ENCODE measurements around the gene PNPLA5. TPM values are rescaled to one million over a fixed set of nuclear protein-coding genes. Genes with fewer than 3 reads are reported as not detected.

Gene PNPLA5
- total RNA-seq, 1 experiment from 2014 or later = 5.3 TPM

DNA sequence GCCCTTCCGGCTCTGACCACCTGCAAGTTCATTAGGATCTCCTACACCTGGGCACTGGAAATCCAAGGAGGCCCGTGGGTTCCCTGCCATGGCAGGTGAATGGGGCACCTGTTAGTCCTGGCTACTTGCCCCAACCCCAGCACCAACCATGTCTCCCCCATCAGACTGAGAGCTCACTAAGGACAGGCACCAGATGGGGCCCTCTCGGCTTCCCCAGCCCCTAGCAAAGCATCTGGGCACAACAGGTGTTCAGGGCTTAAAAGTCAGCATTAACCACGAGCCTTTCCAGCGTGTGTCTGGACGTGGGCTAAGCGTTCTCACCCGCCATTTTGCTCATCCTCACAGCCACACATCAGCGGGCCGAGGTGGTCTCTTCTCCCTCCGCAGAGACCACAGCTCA is 31.7 kb downstream of the PNPLA5 start (continued):
- TF ChIP-seq, protein P1, sequence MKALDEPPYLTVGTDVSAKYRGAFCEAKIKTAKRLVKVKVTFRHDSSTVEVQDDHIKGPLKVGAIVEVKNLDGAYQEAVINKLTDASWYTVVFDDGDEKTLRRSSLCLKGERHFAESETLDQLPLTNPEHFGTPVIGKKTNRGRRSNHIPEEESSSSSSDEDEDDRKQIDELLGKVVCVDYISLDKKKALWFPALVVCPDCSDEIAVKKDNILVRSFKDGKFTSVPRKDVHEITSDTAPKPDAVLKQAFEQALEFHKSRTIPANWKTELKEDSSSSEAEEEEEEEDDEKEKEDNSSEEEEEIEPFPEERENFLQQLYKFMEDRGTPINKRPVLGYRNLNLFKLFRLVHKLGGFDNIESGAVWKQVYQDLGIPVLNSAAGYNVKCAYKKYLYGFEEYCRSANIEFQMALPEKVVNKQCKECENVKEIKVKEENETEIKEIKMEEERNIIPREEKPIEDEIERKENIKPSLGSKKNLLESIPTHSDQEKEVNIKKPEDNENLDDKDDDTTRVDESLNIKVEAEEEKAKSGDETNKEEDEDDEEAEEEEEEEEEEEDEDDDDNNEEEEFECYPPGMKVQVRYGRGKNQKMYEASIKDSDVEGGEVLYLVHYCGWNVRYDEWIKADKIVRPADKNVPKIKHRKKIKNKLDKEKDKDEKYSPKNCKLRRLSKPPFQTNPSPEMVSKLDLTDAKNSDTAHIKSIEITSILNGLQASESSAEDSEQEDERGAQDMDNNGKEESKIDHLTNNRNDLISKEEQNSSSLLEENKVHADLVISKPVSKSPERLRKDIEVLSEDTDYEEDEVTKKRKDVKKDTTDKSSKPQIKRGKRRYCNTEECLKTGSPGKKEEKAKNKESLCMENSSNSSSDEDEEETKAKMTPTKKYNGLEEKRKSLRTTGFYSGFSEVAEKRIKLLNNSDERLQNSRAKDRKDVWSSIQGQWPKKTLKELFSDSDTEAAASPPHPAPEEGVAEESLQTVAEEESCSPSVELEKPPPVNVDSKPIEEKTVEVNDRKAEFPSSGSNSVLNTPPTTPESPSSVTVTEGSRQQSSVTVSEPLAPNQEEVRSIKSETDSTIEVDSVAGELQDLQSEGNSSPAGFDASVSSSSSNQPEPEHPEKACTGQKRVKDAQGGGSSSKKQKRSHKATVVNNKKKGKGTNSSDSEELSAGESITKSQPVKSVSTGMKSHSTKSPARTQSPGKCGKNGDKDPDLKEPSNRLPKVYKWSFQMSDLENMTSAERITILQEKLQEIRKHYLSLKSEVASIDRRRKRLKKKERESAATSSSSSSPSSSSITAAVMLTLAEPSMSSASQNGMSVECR (CRISPR knock-in tag; IDR thresholded peaks at IDR 0.05; ENCODE audit: borderline replicate concordance) = no peak
- TF ChIP-seq, protein P2, sequence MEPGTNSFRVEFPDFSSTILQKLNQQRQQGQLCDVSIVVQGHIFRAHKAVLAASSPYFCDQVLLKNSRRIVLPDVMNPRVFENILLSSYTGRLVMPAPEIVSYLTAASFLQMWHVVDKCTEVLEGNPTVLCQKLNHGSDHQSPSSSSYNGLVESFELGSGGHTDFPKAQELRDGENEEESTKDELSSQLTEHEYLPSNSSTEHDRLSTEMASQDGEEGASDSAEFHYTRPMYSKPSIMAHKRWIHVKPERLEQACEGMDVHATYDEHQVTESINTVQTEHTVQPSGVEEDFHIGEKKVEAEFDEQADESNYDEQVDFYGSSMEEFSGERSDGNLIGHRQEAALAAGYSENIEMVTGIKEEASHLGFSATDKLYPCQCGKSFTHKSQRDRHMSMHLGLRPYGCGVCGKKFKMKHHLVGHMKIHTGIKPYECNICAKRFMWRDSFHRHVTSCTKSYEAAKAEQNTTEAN (CRISPR knock-in tag; IDR thresholded peaks at IDR 0.05) = no peak
- TF ChIP-seq JUN (CRISPR knock-in tag; IDR thresholded peaks at IDR 0.05) = no peak
- no peak for TF ChIP-seq RORB (CRISPR knock-in tag; IDR thresholded peaks at IDR 0.05)
- no peak for TF ChIP-seq CBFB (CRISPR knock-in tag; IDR thresholded peaks at IDR 0.05; ENCODE audit: low read depth)

DNA sequence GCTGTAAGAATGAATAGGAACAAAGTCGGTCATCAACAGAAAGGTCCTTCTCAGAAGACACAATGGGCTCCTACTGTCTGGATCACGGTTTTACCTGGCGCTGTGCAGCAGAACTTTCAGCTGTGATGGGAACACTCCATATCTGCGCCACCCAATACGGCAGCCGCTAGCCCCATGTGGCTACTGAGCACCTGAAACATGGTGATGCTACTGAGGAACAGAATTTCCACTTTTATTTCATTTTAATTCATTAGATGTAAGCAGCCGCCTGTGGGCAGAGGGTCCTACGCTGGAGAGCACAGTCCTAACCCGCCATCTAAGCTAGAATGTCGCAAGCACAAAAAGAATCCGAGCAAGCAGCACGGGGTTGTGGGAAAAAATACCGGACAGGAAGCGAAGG is 32.2 kb downstream of the PNPLA5 start:
- DNase-seq (ENCODE audit: low spot score) (no peak), ATAC-seq (no peak)
- H3K27ac Mint-ChIP-seq = no peak overlapping the region
- peaks cover 22% of the 10 kb centered on the region for H3K36me3 Mint-ChIP-seq
- ChIA-PET CTCF (interaction anchor here (1.2 to 5.2 kb wide), 5 partner anchors 10 to 25 kb away, joined by 4 to 23 read pairs (median 4); no protein-coding TSS in a partner anchor), POLR2A (interaction anchor here (0.5 kb wide), 1 partner anchor 21 kb away, joined by 3 read pairs; no protein-coding TSS in a partner anchor)
- peaks cover 34% of the 10 kb centered on the region for H3K4me1 Mint-ChIP-seq
- TF ChIP-seq CREB1 (CRISPR knock-in tag; IDR thresholded peaks at IDR 0.05) (no peak), HMGA2 (CRISPR knock-in tag; IDR thresholded peaks at IDR 0.05) (no peak), ESRRA (CRISPR knock-in tag; IDR thresholded peaks at IDR 0.05; ENCODE audit: borderline replicate concordance) (no peak), RELA (CRISPR knock-in tag; IDR thresholded peaks at IDR 0.05; ENCODE audit: borderline replicate concordance) (no peak), GABPB1 (CRISPR knock-in tag; IDR thresholded peaks at IDR 0.05) (no peak), IRF2 (CRISPR knock-in tag; IDR thresholded peaks at IDR 0.05; ENCODE audit: borderline replicate concordance, low read depth) (no peak), FOXP1 (CRISPR knock-in tag; IDR thresholded peaks at IDR 0.05; ENCODE audit: borderline replicate concordance) (no peak), KAT7 (CRISPR knock-in tag; IDR thresholded peaks at IDR 0.05; ENCODE audit: borderline replicate concordance) (no peak), RORB (CRISPR knock-in tag; IDR thresholded peaks at IDR 0.05) (no peak), ELF4 (CRISPR knock-in tag; IDR thresholded peaks at IDR 0.05; ENCODE audit: low read depth) (no peak), NFE2L1 (CRISPR knock-in tag; IDR thresholded peaks at IDR 0.05) (no peak), TCF7 (CRISPR knock-in tag; IDR thresholded peaks at IDR 0.05; ENCODE audit: low read depth) (no peak)
- TF ChIP-seq, protein P3, sequence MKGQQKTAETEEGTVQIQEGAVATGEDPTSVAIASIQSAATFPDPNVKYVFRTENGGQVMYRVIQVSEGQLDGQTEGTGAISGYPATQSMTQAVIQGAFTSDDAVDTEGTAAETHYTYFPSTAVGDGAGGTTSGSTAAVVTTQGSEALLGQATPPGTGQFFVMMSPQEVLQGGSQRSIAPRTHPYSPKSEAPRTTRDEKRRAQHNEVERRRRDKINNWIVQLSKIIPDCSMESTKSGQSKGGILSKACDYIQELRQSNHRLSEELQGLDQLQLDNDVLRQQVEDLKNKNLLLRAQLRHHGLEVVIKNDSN (CRISPR knock-in tag; IDR thresholded peaks at IDR 0.05) = no peak
- TF ChIP-seq, protein P4, sequence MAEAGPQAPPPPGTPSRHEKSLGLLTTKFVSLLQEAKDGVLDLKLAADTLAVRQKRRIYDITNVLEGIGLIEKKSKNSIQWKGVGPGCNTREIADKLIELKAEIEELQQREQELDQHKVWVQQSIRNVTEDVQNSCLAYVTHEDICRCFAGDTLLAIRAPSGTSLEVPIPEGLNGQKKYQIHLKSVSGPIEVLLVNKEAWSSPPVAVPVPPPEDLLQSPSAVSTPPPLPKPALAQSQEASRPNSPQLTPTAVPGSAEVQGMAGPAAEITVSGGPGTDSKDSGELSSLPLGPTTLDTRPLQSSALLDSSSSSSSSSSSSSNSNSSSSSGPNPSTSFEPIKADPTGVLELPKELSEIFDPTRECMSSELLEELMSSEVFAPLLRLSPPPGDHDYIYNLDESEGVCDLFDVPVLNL (CRISPR knock-in tag; IDR thresholded peaks at IDR 0.05; ENCODE audit: borderline replicate concordance, low read depth) = no peak
- TF ChIP-seq, protein P5, sequence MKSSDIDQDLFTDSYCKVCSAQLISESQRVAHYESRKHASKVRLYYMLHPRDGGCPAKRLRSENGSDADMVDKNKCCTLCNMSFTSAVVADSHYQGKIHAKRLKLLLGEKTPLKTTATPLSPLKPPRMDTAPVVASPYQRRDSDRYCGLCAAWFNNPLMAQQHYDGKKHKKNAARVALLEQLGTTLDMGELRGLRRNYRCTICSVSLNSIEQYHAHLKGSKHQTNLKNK (CRISPR knock-in tag; IDR thresholded peaks at IDR 0.05) = no peak
- TF ChIP-seq, protein P6, sequence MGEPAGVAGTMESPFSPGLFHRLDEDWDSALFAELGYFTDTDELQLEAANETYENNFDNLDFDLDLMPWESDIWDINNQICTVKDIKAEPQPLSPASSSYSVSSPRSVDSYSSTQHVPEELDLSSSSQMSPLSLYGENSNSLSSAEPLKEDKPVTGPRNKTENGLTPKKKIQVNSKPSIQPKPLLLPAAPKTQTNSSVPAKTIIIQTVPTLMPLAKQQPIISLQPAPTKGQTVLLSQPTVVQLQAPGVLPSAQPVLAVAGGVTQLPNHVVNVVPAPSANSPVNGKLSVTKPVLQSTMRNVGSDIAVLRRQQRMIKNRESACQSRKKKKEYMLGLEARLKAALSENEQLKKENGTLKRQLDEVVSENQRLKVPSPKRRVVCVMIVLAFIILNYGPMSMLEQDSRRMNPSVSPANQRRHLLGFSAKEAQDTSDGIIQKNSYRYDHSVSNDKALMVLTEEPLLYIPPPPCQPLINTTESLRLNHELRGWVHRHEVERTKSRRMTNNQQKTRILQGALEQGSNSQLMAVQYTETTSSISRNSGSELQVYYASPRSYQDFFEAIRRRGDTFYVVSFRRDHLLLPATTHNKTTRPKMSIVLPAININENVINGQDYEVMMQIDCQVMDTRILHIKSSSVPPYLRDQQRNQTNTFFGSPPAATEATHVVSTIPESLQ (CRISPR knock-in tag; IDR thresholded peaks at IDR 0.05) = no peak
- TF ChIP-seq, protein P7, sequence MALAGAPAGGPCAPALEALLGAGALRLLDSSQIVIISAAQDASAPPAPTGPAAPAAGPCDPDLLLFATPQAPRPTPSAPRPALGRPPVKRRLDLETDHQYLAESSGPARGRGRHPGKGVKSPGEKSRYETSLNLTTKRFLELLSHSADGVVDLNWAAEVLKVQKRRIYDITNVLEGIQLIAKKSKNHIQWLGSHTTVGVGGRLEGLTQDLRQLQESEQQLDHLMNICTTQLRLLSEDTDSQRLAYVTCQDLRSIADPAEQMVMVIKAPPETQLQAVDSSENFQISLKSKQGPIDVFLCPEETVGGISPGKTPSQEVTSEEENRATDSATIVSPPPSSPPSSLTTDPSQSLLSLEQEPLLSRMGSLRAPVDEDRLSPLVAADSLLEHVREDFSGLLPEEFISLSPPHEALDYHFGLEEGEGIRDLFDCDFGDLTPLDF (CRISPR knock-in tag; IDR thresholded peaks at IDR 0.05) = no peak
- H3K27me3 Mint-ChIP-seq (ENCODE audit: low read depth) = peaks cover 20% of the 10 kb centered on the region
- H3K4me3 Mint-ChIP-seq = no peak overlapping the region
- H3K9me3 Mint-ChIP-seq = peaks cover 16% of the 10 kb centered on the region
